Natural killer cell (primary cell): ENCODE results near the gene LCE3C. TPM values are rescaled to one million over a fixed set of nuclear protein-coding genes. Genes with fewer than 3 reads are reported as not detected.

ENCODE experiments used
- ATAC-seq, 3 donors: fragments of 150-1000 bp in 2 of 3; fragments of 200-7000 bp in 1 of 3; cut with Tn5 transposase; 1 replicate in 1 of 3; 2 replicates in 2 of 3; pipeline ENCODE4 v1.10.0; 2021; ENCODE audit warnings: mild to moderate bottlenecking in 2 of 3, moderate library complexity in 2 of 3
- DNase-seq, 2 donors: peaks; one replicate each; pipeline versions ENCODE4 v3.0.0 to v3.0.0-alpha.2; 2013 to 2021; ENCODE audit warnings: mixed read lengths in 1 of 2
- H3K27ac ChIP-seq: one replicate; pipeline ENCODE4 v1.5.1; 2013; ENCODE audit warnings: mild to moderate bottlenecking, low read length
- H3K27me3 ChIP-seq: one replicate; pipeline ENCODE4 v1.6.1; 2013; ENCODE audit warnings: low read length; ENCODE audit not compliant: control insufficient read depth, insufficient read depth
- H3K36me3 ChIP-seq: one replicate; pipeline ENCODE4 v1.6.1; 2013; ENCODE audit warnings: low read length; ENCODE audit not compliant: control insufficient read depth, insufficient read depth
- H3K4me1 ChIP-seq: one replicate; pipeline ENCODE4 v1.6.1; 2013; ENCODE audit warnings: low read length; ENCODE audit not compliant: control insufficient read depth, insufficient read depth
- H3K4me3 ChIP-seq: one replicate; pipeline ENCODE4 v1.5.1; 2013; ENCODE audit warnings: low read length
- H3K9me3 ChIP-seq: one replicate; pipeline ENCODE4 v1.6.1; 2013; ENCODE audit warnings: low read length; ENCODE audit not compliant: control insufficient read depth, insufficient read depth
- H3K27ac Mint-ChIP-seq, 2 donors: one replicate each; pipeline ENCODE4 v1.8.0; 2022; ENCODE audit warnings: mild to moderate bottlenecking in 2 of 2, mixed read lengths in 2 of 2, moderate library complexity in 1 of 2
- H3K27me3 Mint-ChIP-seq, 2 donors: one replicate each; pipeline ENCODE4 v1.8.0; 2022; ENCODE audit warnings: low read depth in 2 of 2, mixed read lengths in 2 of 2
- H3K36me3 Mint-ChIP-seq: one replicate; pipeline ENCODE4 v1.8.0; 2022; ENCODE audit warnings: mixed read lengths
- H3K4me1 Mint-ChIP-seq, 2 donors: one replicate each; pipeline ENCODE4 v1.8.0; 2022; ENCODE audit warnings: mixed read lengths in 2 of 2
- H3K4me3 Mint-ChIP-seq: one replicate; pipeline ENCODE4 v1.8.0; 2022; ENCODE audit warnings: mild to moderate bottlenecking, moderate library complexity, mixed read lengths
- H3K9me3 Mint-ChIP-seq, 2 donors: one replicate each; pipeline ENCODE4 v1.8.0; 2022; ENCODE audit warnings: mixed read lengths in 2 of 2
- CTCF ChIP-seq: fragments of 200-600 bp; IDR thresholded peaks from one replicate; pipeline ENCODE4 v1.8.0; 2022; ENCODE audit warnings: antibody characterized with exemption
- WGBS: methylation state at CpG from one replicate; pipeline ENCODE4 v1.1.7; 2013; ENCODE audit warnings: missing lambda C conversion rate; ENCODE audit not compliant: insufficient coverage; 5-methylcytosine and 5-hydroxymethylcytosine counted together
- intact Hi-C: fragments of 100-400 bp; cut with micrococcal nuclease; formaldehyde crosslinking; loops from one replicate; pipeline ENCODE4 v1.14.2; 2022
- total RNA-seq, 4 donors: library from RNA; stranded (reverse); fragments of 120-200 nt in 1 of 4; gene quantifications; one replicate each; pipeline versions ENCODE4 v1.2.3 to v1.2.4, GENCODE V29; 2013 to 2022

LCE3C gene
- total RNA-seq, 3 donors from 2014 or later (not counting 1 experiment from before 2014, with no cell fraction given): not detected

GRCh38 chr1:152622803-152623202 is 22.8 kb downstream of the LCE3C start, which contains the start of gene LCE3A:
TSS of gene LCE3A (minus strand) at chr1:152623103. CDS start at chr1:152623103, 0 bp downstream.
- Histone ChIP-seq H3K9me3 (peaks cover 9% of the 10 kb centered on the region), H3K4me3 (no peak within 1 kb of the TSS), H3K4me1 (peaks cover 8% of the 10 kb centered on the region), H3K27me3 (no peaks in the 10 kb centered on the region), H3K27ac (no peak within 1 kb of the TSS), H3K36me3 (no peaks in the 10 kb centered on the region)
- intact Hi-C loops: no loop called here
- no peaks in the 10 kb centered on the region for H3K36me3 Mint-ChIP-seq
- no peak for DNase-seq
- H3K27ac Mint-ChIP-seq: no peak within 1 kb of the TSS
- no peak for TF ChIP-seq CTCF
- ATAC-seq: no peak
- H3K4me3 Mint-ChIP-seq: no peak within 1 kb of the TSS
- peaks cover 16 to 23% of the 10 kb centered on the region in 2 donors for H3K27me3 Mint-ChIP-seq
- peaks cover 4 to 7% of the 10 kb centered on the region in 2 donors for H3K9me3 Mint-ChIP-seq
- WGBS: 23% methylated on average over 10 of the region's 10 CpGs
- peaks cover 0 to 9% of the 10 kb centered on the region in 2 donors for H3K4me1 Mint-ChIP-seq

GRCh38 chr1:152623203-152623844 is 23.3 kb downstream of the LCE3C start:
- no peak overlapping the region for H3K27ac ChIP-seq
- no peak for TF ChIP-seq CTCF
- H3K9me3 ChIP-seq: peaks cover 9% of the 10 kb centered on the region
- no peak overlapping the region for H3K27ac Mint-ChIP-seq
- no peaks in the 10 kb centered on the region for H3K36me3 ChIP-seq
- no peak for DNase-seq
- no peaks in the 10 kb centered on the region for H3K27me3 ChIP-seq
- H3K9me3 Mint-ChIP-seq: peaks cover 4 to 6% of the 10 kb centered on the region in 2 donors
- no peak overlapping the region for H3K4me3 ChIP-seq
- H3K4me1 ChIP-seq: peaks cover 8% of the 10 kb centered on the region
- no peaks in the 10 kb centered on the region for H3K36me3 Mint-ChIP-seq
- H3K27me3 Mint-ChIP-seq: peaks cover 16 to 23% of the 10 kb centered on the region in 2 donors
- intact Hi-C loops: no loop called here
- peaks cover 0 to 9% of the 10 kb centered on the region in 2 donors for H3K4me1 Mint-ChIP-seq
- no peak for ATAC-seq
- no peak overlapping the region for H3K4me3 Mint-ChIP-seq
- WGBS: 21% methylated on average over 27 of the region's 29 CpGs

GRCh38 chr1:152626744-152627143 is 26.7 kb downstream of the LCE3C start:
- Mint-ChIP-seq H3K9me3 (no peaks in the 10 kb centered on the region), H3K36me3 (no peaks in the 10 kb centered on the region), H3K27ac (no peak overlapping the region), H3K27me3 (peaks cover 16 to 32% of the 10 kb centered on the region in 2 donors), H3K4me1 (peaks cover 0 to 9% of the 10 kb centered on the region in 2 donors), H3K4me3 (no peak overlapping the region)
- no peak for DNase-seq
- Histone ChIP-seq H3K27ac (no peak overlapping the region), H3K27me3 (no peaks in the 10 kb centered on the region), H3K36me3 (no peaks in the 10 kb centered on the region), H3K9me3 (no peaks in the 10 kb centered on the region), H3K4me1 (peaks cover 8% of the 10 kb centered on the region), H3K4me3 (no peak overlapping the region)
- ATAC-seq: no peak
- intact Hi-C loops: no loop called here
- TF ChIP-seq CTCF: no peak
- no CpG with 5 or more reads among the region's 1 CpG for WGBS

GRCh38 chr1:152630596-152630995 is 30.6 kb downstream of the LCE3C start:
- no peak overlapping the region for H3K4me3 ChIP-seq

More at GRCh38 chr1:152630596-152630995, 30.6 kb downstream of the LCE3C start:
- Mint-ChIP-seq H3K4me3 (no peak overlapping the region), H3K9me3 (no peaks in the 10 kb centered on the region), H3K36me3 (no peaks in the 10 kb centered on the region), H3K4me1 (no peaks in the 10 kb centered on the region), H3K27me3 (peaks cover 12 to 52% of the 10 kb centered on the region in 2 donors), H3K27ac (no peak overlapping the region)
- no peaks in the 10 kb centered on the region for H3K27me3 ChIP-seq
- H3K36me3 ChIP-seq: no peaks in the 10 kb centered on the region
- H3K9me3 ChIP-seq: no peaks in the 10 kb centered on the region
- no peaks in the 10 kb centered on the region for H3K4me1 ChIP-seq
- intact Hi-C loops: no loop called here
- H3K27ac ChIP-seq: no peak overlapping the region
- ATAC-seq (no peak), DNase-seq (no peak)
- no peak for TF ChIP-seq CTCF
- 95% methylated on average over 2 of the region's 3 CpGs for WGBS
